Stimulated activated CD4-positive, alpha-beta T cell treated with anti-CD3 and anti-CD28 coated beads, Interleukin-15, amount 100 ng/mL, for 1 hour (primary cell): ENCODE data around the gene BICC1.

Experiments used
- DNase-seq, 2 donors: peaks; one replicate each; pipeline ENCODE4 v3.0.0-alpha.2; 2020; ENCODE audit warnings: low read depth in 1 of 2, low spot score in 1 of 2

BICC1 gene

DNA sequence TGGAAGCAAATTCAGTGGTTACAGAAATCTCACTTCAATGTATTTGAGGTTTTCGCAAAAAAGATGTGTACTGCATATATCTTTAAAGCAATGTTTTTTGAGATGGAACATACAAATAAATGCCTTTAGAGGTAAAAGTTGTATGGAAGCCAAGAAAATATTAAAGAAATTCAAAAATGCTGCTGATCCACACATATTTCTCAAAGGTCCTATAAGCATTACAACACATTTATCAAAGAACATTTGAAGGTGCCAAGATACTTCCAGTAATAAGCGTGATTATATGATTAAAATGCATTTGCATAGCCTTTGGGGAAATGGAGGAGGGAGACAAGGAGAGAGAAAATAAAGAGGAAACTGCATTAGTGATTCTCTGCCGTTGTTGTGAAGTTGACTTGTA lies 260.1 kb downstream of the BICC1 start:
- no peak for DNase-seq

GRCh38 chr10:58773341-58773740 lies 260.7 kb downstream of the BICC1 start:
- no peak for DNase-seq

DNA sequence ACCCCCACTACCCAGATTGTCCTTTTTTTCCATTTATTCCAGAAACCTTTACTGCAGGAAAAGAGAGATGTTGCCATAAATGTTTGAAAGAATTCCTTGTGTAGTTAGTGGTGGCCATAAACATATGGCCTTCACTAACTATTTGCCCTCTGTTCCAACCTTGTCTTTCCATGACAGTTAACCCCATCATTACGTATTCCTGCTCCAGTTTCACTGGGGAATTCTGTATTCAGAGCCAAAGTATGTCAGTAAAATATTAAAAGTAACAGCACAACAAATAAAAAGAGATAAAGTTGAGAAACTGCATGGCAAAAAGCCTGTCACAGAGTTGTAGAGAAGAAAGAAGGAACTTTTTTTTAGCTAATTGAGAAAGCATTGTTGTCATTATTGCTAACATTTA lies 261.3 kb downstream of the BICC1 start:
- DNase-seq = no peak

DNA sequence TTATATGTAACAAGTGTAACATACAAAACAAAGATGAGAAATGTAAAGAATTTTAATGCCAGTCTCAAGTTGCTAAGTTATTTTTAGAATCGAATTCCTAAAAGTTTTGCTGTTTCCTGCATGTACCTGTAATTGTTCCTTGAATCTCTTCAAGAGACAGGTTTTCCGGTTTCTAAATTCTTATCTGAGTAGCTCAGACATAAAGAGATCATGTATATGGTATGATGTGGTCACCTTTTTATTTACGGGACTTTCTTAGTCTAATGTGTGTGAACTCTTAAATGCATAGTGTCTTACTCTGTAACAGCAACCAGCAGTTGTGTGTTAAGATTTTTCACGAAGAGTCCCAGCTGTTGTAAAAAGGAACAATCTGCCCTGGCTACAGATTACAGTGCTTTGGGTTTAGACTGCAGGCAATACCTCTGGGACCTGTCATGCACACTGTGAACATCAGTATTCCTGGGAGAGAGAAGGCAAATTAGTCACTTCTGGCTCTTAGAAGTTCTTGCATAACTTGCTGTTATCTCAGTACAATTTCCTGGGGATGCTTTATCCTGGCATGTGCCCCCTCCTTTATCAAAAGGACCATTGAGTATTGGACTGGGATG lies 263.4 kb downstream of the BICC1 start:
- DNase-seq = no peak

DNA sequence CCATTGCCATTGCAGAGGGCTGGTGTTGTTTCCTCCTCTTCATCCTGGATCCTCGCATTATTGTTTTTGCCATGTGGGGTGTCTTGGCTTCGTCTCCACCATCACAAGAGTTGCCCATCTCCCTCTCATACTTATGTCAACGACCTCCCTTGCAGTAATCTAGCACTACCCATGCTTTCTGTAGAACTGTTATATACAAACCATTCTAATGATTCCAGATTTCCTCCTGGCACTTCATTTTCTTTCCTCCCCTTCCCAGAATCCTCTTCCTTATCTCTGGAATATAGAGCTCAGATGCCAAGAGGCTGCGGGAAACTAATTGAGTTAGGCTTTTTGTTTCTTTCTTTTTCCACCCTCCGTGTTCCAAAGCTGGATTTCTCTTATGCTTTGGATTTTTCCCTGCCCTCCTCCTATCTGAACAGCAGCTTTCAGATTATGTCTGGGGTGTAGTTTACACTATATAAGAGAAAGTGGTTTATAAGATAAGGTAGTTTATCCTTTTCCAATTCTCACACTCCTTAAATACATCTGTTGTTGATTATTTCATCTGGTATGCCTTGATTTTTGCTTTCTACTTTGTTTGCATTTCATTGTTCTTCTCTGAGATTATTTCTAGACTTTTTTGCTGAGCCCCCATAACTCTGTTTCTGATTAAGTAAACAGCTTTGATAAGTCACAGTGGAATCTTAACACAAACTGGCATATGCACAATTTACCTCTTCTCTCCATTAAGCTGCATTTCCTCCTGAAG lies 264.1 kb downstream of the BICC1 start:
- no peak for DNase-seq

- no peak for DNase-seq
Observed at GRCh38 chr10:58778966-58779365, 266.3 kb downstream of the BICC1 start.

GRCh38 chr10:58779594-58779993 lies 266.9 kb downstream of the BICC1 start:
- DNase-seq = no peak

DNA sequence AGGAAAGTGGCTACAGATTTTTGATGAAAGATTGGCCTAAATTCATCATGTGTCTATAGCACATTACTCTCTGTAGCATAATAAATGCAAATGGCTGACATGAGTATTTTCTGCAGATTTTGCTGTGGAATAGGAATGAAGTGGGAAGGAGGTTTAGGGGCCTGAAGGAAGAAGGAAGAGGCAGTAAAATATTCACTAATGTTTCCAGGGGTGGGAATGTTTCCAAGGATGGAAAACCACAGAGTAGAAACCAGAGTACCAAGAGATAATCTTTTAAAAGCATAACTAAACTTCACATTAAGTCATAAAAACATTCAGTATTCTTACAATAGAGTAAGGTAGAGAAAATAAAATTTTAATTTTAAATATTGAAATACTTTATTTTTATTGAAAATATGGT lies 267.8 kb downstream of the BICC1 start:
- DNase-seq = no peak

GRCh38 chr10:58781873-58782488 lies 269.3 kb downstream of the BICC1 start:
- DNase-seq = no peak

DNA sequence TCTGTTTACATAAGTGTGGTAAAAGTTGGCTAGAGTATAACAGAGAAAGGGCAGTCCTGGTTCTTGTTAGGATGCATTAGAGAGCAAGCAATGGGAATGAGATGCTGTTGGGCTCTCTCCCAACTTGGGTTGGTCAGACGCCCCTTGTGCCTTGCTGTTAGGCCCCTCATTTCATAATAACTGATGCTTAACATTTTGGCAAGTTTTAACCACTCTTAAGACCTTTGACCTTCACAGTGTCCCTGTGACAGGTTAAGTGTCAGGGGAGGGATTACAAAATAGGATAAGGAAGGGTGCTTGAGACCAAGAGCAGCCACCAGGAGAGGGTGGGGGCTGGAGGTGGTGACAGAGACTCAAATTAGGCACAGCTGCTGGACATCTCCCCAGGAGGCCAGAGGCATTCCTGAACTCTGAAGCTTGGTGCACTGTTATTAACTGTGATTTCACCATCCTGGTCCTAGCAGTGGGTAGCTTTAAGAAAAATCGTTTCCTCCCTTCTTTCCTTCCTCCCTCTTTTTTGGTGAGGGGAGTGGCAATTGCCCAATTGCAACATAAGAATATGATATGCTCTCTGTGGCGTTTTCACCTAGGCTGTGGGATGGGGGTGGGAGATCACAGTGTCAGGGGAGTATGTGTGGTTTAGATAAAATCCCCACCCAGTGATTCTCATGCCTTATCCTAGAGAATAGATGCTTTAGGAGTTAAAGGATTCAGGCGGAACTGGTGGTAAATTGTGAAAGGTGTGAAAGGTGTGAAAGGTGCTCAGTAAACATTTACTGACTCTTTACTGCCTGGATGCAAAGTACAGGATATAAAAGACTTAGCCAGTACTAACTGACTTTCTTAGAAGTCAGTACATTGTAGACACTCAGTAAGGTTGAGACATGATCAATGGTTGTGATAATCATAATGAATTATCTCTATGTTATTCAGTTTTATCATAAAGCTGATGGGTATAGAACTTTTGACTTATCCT lies 270.5 kb downstream of the BICC1 start:
- no peak for DNase-seq

DNA sequence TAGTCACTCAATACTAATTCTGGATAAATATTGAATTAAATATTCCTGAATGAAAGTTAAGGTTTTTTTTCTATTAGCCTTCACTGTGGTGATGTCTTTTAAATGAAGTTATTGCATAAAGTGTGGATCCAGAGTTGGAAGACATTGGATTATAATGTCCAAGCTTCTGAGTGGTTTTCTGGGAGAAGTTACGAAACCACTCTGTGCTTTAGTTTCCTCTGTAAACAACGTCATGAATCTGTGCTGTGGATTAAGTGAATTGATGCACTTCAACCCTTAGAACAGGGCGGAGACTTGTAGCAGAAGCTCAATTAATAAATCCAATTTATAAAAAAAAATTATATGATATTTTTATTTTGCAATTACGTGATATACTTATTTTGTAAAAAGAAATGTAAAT lies 271.7 kb downstream of the BICC1 start:
- no peak for DNase-seq

DNA sequence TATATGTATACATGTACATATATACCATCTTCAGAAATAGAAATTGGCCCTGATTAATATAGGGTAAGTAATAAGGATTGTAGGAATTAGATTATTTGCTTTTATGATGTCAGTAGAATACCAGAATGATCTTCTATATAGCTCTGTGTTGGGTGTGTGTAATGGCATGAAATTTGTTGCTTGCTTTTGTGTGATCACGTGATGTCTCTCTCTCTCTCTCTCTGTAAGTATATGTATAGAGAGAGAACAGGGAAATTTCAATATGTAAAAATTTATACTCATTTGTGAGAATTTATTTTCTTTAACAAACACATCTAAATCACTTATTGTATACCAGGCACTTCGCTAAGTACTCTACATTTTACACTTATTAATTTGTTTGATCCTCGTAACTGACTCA lies 272.7 kb downstream of the BICC1 start:
- DNase-seq = no peak

- DNase-seq = no peak
Observed at GRCh38 chr10:58791137-58791536, 278.5 kb downstream of the BICC1 start.

GRCh38 chr10:58795560-58795959 lies 282.9 kb downstream of the BICC1 start:
- DNase-seq = no peak

DNA sequence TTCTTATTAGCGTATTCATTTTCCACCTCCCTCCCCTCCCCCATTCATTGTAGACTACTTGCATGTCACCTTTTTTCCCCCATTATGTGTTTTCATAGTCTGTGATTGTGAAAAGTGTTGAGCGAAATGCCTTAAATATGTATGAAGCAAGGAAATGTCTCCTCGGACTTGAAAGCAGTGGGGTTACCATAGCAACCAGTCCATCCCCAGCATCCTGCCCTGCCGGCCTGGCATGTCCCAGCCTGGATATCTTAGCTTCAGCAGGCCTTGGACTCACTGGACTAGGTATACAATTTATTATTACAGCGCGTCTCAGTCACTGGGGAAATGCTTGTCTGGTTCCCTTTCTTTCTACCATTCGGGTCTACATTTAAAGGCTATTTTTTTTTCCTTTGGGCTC lies 283.6 kb downstream of the BICC1 start:
- DNase-seq = no peak

DNA sequence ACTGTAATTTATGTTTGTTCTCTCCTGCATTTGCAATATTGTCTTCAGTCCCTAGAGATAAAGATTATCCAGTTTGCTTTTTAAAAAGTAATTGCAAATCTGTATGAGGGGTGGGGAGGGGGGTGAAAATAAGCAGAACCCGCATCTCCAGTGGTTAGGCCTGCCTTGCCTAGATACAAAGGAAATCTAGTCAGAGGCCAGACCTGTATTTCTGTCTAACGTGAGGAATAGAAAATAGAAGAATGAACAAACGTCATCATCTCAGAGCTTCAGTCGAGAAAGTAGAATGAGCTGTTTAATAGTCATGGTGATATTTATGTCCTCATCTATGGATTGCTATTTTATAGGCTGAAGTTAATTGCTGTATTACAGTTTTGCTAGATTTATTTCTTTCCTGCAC lies 284.2 kb downstream of the BICC1 start:
- DNase-seq = no peak

DNA sequence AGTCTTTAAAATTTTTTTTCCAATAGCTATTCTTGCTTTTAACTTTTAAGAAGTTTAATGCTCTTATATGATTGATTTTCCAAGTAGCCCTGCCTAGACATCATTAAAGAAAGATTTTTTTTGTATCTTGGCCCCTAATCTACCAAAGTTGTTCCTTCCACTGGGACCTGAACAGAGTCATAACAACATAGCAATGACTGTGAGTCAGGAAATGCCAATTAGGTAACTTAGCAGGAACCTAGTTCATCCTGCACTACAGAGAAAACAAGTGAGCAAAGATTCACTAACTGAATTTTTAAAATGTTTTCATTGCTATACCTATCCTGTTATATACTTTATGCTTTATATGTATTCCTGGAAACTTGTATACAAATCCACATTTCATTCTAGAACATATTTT lies 284.7 kb downstream of the BICC1 start:
- no peak for DNase-seq

- no peak for DNase-seq
Observed at GRCh38 chr10:58802047-58802446, 289.4 kb downstream of the BICC1 start.

DNA sequence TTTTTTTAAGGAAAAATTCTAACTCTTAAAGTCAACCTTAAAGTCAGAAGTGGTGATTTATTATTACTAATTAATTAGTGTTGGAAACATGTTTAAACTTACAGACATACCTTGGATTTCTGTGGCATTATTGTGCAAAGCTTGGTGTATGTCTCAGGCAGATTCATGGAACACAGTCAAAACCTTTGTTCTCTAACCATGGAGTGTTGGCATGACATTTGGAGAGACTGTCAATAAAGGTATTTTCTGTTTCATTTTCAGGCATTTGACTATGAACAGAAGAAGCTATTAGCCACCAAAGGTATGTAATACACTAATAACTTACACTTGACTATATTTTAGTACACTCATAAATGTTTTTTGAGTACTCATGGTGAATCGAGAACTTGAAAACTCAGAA lies 293.7 kb downstream of the BICC1 start:
- no peak for DNase-seq

DNA sequence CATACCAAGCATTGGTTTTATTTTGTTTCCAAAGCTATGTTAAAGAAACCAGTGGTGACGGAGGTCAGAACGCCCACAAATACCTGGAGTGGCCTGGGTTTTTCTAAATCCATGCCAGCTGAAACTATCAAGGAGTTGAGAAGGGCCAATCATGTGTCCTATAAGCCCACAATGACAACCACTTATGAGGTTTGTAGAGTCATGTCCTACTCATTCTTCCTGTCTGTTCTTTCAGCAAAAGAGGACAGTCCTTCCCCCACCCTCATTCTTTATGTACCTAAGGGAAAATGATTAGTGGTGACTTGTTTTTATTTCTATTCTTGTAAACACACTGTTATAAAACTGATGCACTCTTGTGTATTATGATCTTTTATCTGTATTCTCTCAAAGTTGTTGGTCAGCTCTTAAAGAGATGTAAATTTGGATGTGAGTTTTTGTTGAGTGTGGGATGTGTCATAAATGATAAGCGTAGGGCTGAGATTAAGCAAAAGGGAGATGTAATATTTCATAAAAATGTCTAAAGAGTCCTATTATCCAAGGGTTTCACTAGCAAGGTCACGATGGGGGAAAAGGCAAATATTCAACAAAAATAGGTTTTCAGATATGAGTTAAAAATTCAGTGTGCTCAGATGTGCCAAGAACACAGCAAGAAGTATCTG lies 294.4 kb downstream of the BICC1 start:
- no peak for DNase-seq

GRCh38 chr10:58807629-58808022 lies 295.0 kb downstream of the BICC1 start:
- DNase-seq = no peak
